B cell (primary cell): Measurements from ENCODE around the gene HPS1. TPM values are rescaled to one million over a fixed set of nuclear protein-coding genes. Genes with fewer than 3 reads are reported as not detected.

Source experiments
- ATAC-seq: fragments of 200-7000 bp; cut with Tn5 transposase; one replicate; pipeline ENCODE4 v1.10.0; 2021; ENCODE audit warnings: low read depth, mild to moderate bottlenecking, moderate number of reproducible peaks, moderate library complexity
- CTCF ChIA-PET: fragments of 350-600 bp; sonication (Branson Sonifier 250); formaldehyde crosslinking; loops from one replicate; lab custom pipeline; 2021; ENCODE audit warnings: antibody characterized with exemption, inconsistent platforms; lab: Charles Lee
- POLR2A ChIA-PET: fragments of 350-600 bp; sonication (Branson Sonifier 250); formaldehyde crosslinking; loops from one replicate; lab custom pipeline; 2021; ENCODE audit warnings: antibody characterized with exemption; lab: Charles Lee
- DNase-seq: peaks from one replicate; pipeline ENCODE4 v3.0.0; 2013
- H2AFZ ChIP-seq: 2 replicates; pipeline ENCODE4 v1.6.1; 2012; ENCODE audit warnings: mild to moderate bottlenecking, low read depth, low read length; ENCODE audit not compliant: insufficient read depth, poor library complexity, severe bottlenecking
- H3K27ac ChIP-seq, 2 donors: 1 replicate in 1 of 2; 2 replicates in 1 of 2; pipeline ENCODE4 v1.5.1; 2012 to 2013; ENCODE audit warnings: low read length in 2 of 2, mild to moderate bottlenecking in 2 of 2, moderate library complexity in 1 of 2
- H3K27me3 ChIP-seq, 4 experiments: fragments of 200-600 bp in 1 of 4; sonication (generic) in 1 of 4; replicated peaks in 1 of 4; 1 replicate in 2 of 4; 2 replicates in 2 of 4; pipeline versions ENCODE4 v1.6.1 to v1.7.0; 2013 to 2016; ENCODE audit warnings: low read length in 3 of 4, mild to moderate bottlenecking in 2 of 4, mixed read lengths in 1 of 4, moderate library complexity in 1 of 4; ENCODE audit not compliant: insufficient read depth in 4 of 4, control insufficient read depth in 3 of 4; ENCODE audit errors: control extremely low read depth in 1 of 4
- H3K36me3 ChIP-seq, 2 experiments: replicated peaks in 1 of 2; 1 replicate in 1 of 2; 2 replicates in 1 of 2; pipeline versions ENCODE4 v1.6.1 to v1.7.1; 2013; ENCODE audit warnings: low read length in 1 of 2; ENCODE audit not compliant: insufficient read depth in 2 of 2, control insufficient read depth in 1 of 2; ENCODE audit errors: control extremely low read depth in 1 of 2, extremely low read depth in 1 of 2
- H3K4me1 ChIP-seq, 2 donors: fragments of 200-600 bp in 1 of 2; sonication (generic) in 1 of 2; 1 replicate in 1 of 2; 2 replicates in 1 of 2; pipeline versions ENCODE4 v1.5.1 to v1.6.1; 2013 to 2017; ENCODE audit warnings: low read length in 2 of 2; ENCODE audit not compliant: control insufficient read depth in 2 of 2, insufficient read depth in 2 of 2
- H3K4me2 ChIP-seq: replicated peaks from 2 replicates; pipeline ENCODE3; 2012; ENCODE audit warnings: mild to moderate bottlenecking, low read depth, low read length; ENCODE audit not compliant: poor library complexity, severe bottlenecking
- H3K4me3 ChIP-seq, 5 experiments: fragments of 200-600 bp in 1 of 5; sonication (generic) in 1 of 5; 1 replicate in 3 of 5; 2 replicates in 2 of 5; pipeline versions ENCODE4 v1.5.1 to v1.7.0; 2011 to 2016; ENCODE audit warnings: low read length in 4 of 5, mild to moderate bottlenecking in 4 of 5, low read depth in 2 of 5, control low read depth in 1 of 5, moderate library complexity in 1 of 5; ENCODE audit not compliant: insufficient read depth in 1 of 5; ENCODE audit errors: control extremely low read depth in 1 of 5, extremely low read depth in 1 of 5
- H3K79me2 ChIP-seq: fragments of 200-600 bp; sonication (generic); one replicate; pipeline ENCODE4 v1.6.0; 2016; ENCODE audit warnings: low read length; ENCODE audit not compliant: control insufficient read depth, insufficient read depth
- H3K9ac ChIP-seq: fragments of 200-600 bp; sonication (generic); 2 replicates; pipeline ENCODE4 v1.6.1; 2017; ENCODE audit warnings: mild to moderate bottlenecking, low read length, moderate library complexity
- H3K9me3 ChIP-seq, 3 donors: one replicate each; pipeline versions ENCODE4 v1.6.1 to v1.7.1; 2013; ENCODE audit warnings: low read length in 2 of 3; ENCODE audit not compliant: control insufficient read depth in 2 of 3, insufficient read depth in 1 of 3; ENCODE audit errors: control extremely low read depth in 1 of 3
- H4K20me1 ChIP-seq: 2 replicates; pipeline ENCODE4 v1.6.0; 2012; ENCODE audit warnings: mild to moderate bottlenecking, low read length; ENCODE audit not compliant: insufficient read depth, control insufficient read depth, poor library complexity, severe bottlenecking
- H3K27ac Mint-ChIP-seq: one replicate; pipeline ENCODE4 v1.8.0; 2021; ENCODE audit warnings: mixed read lengths
- H3K27me3 Mint-ChIP-seq: one replicate; pipeline ENCODE4 v1.8.0; 2021; ENCODE audit warnings: mixed read lengths
- H3K4me1 Mint-ChIP-seq: one replicate; pipeline ENCODE4 v1.8.0; 2021; ENCODE audit warnings: mixed read lengths
- H3K4me3 Mint-ChIP-seq: one replicate; pipeline ENCODE4 v1.8.0; 2021; ENCODE audit warnings: mixed read lengths
- H3K9me3 Mint-ChIP-seq: one replicate; pipeline ENCODE4 v1.8.0; 2022; ENCODE audit warnings: mixed read lengths; ENCODE audit not compliant: insufficient read depth
- EZH2 ChIP-seq: IDR thresholded peaks from 2 replicates; pipeline ENCODE4 v1.6.1; 2012; ENCODE audit warnings: borderline replicate concordance, low read depth, mild to moderate bottlenecking, moderate library complexity, low read length; ENCODE audit not compliant: insufficient read depth, poor library complexity, severe bottlenecking
- WGBS: methylation state at CpG from one replicate; pipeline ENCODE4 v1.1.5; 2013; ENCODE audit warnings: missing lambda C conversion rate; ENCODE audit not compliant: insufficient coverage; 5-methylcytosine and 5-hydroxymethylcytosine counted together
- intact Hi-C: fragments of 100-400 bp; cut with micrococcal nuclease; formaldehyde crosslinking; loops from one replicate; pipeline ENCODE4 v1.10.0; 2022
- polyA plus RNA-seq: library from polyadenylated mRNA; depleted of rRNA; stranded (reverse); fragments of >200 nt; gene quantifications from 2 replicates; pipeline ENCODE4 v1.2.3, GENCODE V29; 2012
- total RNA-seq, 2 donors: library from RNA; stranded (reverse); fragments of 120-200 nt in 1 of 2; gene quantifications; 1 replicate in 1 of 2; 2 replicates in 1 of 2; pipeline versions ENCODE4 v1.2.3 to v1.2.4, GENCODE V29; 2013 to 2022
- TF ChIP-seq, protein P1 (sequence below): fragments of 200-600 bp; IDR thresholded peaks from one replicate; pipeline ENCODE4 v1.8.0; 2022; ENCODE audit warnings: antibody characterized with exemption, mild to moderate bottlenecking

Gene HPS1
- total and polyA plus RNA-seq, 2 donors (not counting 1 experiment from before 2014, with no cell fraction given): 125 to 196 TPM

DNA sequence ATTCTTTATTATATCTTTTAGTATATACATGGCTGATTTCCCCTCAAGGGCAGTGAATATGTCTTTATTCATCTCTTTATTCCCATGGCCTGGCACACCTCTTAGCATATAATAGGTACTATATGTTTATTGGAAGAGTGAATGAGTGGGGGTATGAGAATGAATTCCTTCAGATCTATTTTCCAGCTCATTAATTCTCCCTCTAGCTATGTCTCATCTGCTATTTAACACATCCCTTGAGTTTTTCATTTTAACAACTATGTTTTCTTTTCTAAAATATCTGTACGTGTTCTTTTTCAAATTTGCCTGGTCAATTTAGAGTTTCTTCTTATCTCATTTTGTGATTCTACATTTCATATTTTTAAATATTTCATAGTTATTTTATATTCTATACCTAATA is 14.4 kb downstream of the HPS1 start:
- Histone ChIP-seq H3K9me3 (peaks cover 5 to 16% (median 16%) of the 10 kb centered on the region in 3 donors), H3K4me2 (no peak overlapping the region), H3K79me2 (no peaks in the 10 kb centered on the region), H4K20me1 (peaks cover 14% of the 10 kb centered on the region), H3K36me3 (peaks cover 29 to 84% of the 10 kb centered on the region in 2 experiments), H3K9ac (no peak overlapping the region), H3K27me3 (no peaks in the 10 kb centered on the region), H3K4me1 (no peaks in the 10 kb centered on the region), H3K4me3 (no peak overlapping the region), H2AFZ (no peak overlapping the region), H3K27ac (no peak overlapping the region)
- WGBS: no CpG with 5 or more reads among the region's 1 CpG
- no peak for DNase-seq
- no peak overlapping the region for H3K4me3 Mint-ChIP-seq
- peaks cover 3% of the 10 kb centered on the region for H3K9me3 Mint-ChIP-seq
- no peak for ATAC-seq
- intact Hi-C loops: no loop called here
- CTCF ChIA-PET: no interaction called here
- H3K27me3 Mint-ChIP-seq: no peaks in the 10 kb centered on the region
- TF ChIP-seq EZH2: no peak
- TF ChIP-seq, protein P1, sequence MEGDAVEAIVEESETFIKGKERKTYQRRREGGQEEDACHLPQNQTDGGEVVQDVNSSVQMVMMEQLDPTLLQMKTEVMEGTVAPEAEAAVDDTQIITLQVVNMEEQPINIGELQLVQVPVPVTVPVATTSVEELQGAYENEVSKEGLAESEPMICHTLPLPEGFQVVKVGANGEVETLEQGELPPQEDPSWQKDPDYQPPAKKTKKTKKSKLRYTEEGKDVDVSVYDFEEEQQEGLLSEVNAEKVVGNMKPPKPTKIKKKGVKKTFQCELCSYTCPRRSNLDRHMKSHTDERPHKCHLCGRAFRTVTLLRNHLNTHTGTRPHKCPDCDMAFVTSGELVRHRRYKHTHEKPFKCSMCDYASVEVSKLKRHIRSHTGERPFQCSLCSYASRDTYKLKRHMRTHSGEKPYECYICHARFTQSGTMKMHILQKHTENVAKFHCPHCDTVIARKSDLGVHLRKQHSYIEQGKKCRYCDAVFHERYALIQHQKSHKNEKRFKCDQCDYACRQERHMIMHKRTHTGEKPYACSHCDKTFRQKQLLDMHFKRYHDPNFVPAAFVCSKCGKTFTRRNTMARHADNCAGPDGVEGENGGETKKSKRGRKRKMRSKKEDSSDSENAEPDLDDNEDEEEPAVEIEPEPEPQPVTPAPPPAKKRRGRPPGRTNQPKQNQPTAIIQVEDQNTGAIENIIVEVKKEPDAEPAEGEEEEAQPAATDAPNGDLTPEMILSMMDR: no peak
- H3K27ac Mint-ChIP-seq: no peak overlapping the region
- POLR2A ChIA-PET: no interaction called here
- no peaks in the 10 kb centered on the region for H3K4me1 Mint-ChIP-seq

DNA sequence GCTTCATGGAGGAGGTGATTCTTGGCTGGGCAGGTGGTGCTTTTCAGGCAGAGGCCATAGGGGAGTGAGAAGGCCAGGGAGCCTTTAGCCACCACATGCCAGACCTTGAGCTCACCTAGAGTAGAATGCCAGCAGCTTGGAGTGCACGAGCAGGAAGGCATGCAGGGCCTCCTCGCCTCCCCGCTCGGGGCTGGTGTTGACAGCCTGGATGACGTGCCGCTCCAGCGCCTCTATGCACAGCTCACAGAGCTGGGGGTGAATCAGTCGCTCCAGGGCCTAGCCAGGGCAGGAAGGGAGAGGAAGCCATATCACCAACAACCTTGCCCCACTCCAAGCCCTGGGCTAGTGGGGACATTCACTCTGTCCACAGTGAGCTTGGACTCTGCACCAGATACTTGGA is 15.7 kb downstream of the HPS1 start:
- H3K27me3 Mint-ChIP-seq: no peaks in the 10 kb centered on the region
- ChIA-PET POLR2A (no interaction called here), CTCF (no interaction called here)
- H3K4me3 Mint-ChIP-seq: no peak overlapping the region
- 88% methylated on average over 8 of the region's 8 CpGs for WGBS
- Histone ChIP-seq H3K4me1 (no peaks in the 10 kb centered on the region), H3K9ac (no peak overlapping the region), H3K4me3 (no peak overlapping the region), H3K27me3 (no peaks in the 10 kb centered on the region), H3K36me3 (peaks cover 29 to 80% of the 10 kb centered on the region in 2 experiments), H3K9me3 (peaks cover 5 to 16% (median 16%) of the 10 kb centered on the region in 3 donors), H3K79me2 (no peaks in the 10 kb centered on the region), H2AFZ (no peak overlapping the region), H4K20me1 (peaks cover 8% of the 10 kb centered on the region), H3K4me2 (no peak overlapping the region), H3K27ac (no peak overlapping the region)
- no peak overlapping the region for H3K27ac Mint-ChIP-seq
- ATAC-seq: no peak
- no peak for DNase-seq
- intact Hi-C loops: no loop called here
- peaks cover 3% of the 10 kb centered on the region for H3K9me3 Mint-ChIP-seq
- no peaks in the 10 kb centered on the region for H3K4me1 Mint-ChIP-seq
- no peak for TF ChIP-seq EZH2
- TF ChIP-seq, protein P1: no peak
